ENCODE measurements around the gene SLC6A19.

Gene SLC6A19

GRCh38 chr5:1259806-1260480 lies 58.5 kb downstream of the SLC6A19 start:
- no peaks in the 10 kb centered on the region for H3K4me1 ChIP-seq (ENCODE audit: low read depth, poor library complexity, severe bottlenecking)
- H3K9ac ChIP-seq: no peak overlapping the region
- no peak overlapping the region for H3K27ac ChIP-seq
- H3K4me3 ChIP-seq (IDR thresholded peaks at IDR 0.05; ENCODE audit: insufficient read depth, low read depth, low read length): no peak overlapping the region
- TF ChIP-seq CTCF (conservative IDR thresholded peaks at IDR 0.05; ENCODE audit: low read depth, low read length): no peak
- no peak overlapping the region for H3K4me2 ChIP-seq
- H2AFZ ChIP-seq (ENCODE audit: low read depth): no peak overlapping the region
- no peaks in the 10 kb centered on the region for H3K36me3 ChIP-seq (ENCODE audit: insufficient read depth)
- no peaks in the 10 kb centered on the region for H3K79me2 ChIP-seq (ENCODE audit: insufficient read depth, low read depth)
- no peaks in the 10 kb centered on the region for H4K20me1 ChIP-seq (ENCODE audit: insufficient read depth)
- H3K27me3 ChIP-seq (ENCODE audit: insufficient read depth, low read depth): no peaks in the 10 kb centered on the region

GRCh38 chr5:1261643-1262042 lies 60.2 kb downstream of the SLC6A19 start:
- Histone ChIP-seq H3K9ac (no peak overlapping the region), H3K27ac (no peak overlapping the region), H3K79me2 (ENCODE audit: insufficient read depth, low read depth) (no peaks in the 10 kb centered on the region), H3K4me3 (IDR thresholded peaks at IDR 0.05; ENCODE audit: insufficient read depth, low read depth, low read length) (no peak overlapping the region), H3K36me3 (ENCODE audit: insufficient read depth) (no peaks in the 10 kb centered on the region), H3K4me2 (no peak overlapping the region), H3K4me1 (ENCODE audit: low read depth, poor library complexity, severe bottlenecking) (no peaks in the 10 kb centered on the region), H3K27me3 (ENCODE audit: insufficient read depth, low read depth) (no peaks in the 10 kb centered on the region), H2AFZ (ENCODE audit: low read depth) (no peak overlapping the region), H4K20me1 (ENCODE audit: insufficient read depth) (no peaks in the 10 kb centered on the region)
- TF ChIP-seq CTCF (conservative IDR thresholded peaks at IDR 0.05; ENCODE audit: low read depth, low read length): no peak

- Histone ChIP-seq H3K36me3 (ENCODE audit: insufficient read depth) (no peaks in the 10 kb centered on the region; the same call in 1 of the 2 replicates), H3K9ac (no peak overlapping the region), H2AFZ (ENCODE audit: low read depth) (no peak overlapping the region), H3K4me1 (ENCODE audit: low read depth, poor library complexity, severe bottlenecking) (no peaks in the 10 kb centered on the region), H3K4me2 (no peak overlapping the region), H3K27ac (no peak overlapping the region), H3K27me3 (ENCODE audit: insufficient read depth, low read depth) (no peaks in the 10 kb centered on the region), H4K20me1 (ENCODE audit: insufficient read depth) (no peaks in the 10 kb centered on the region), H3K79me2 (ENCODE audit: insufficient read depth, low read depth) (no peaks in the 10 kb centered on the region), H3K4me3 (IDR thresholded peaks at IDR 0.05; ENCODE audit: insufficient read depth, low read depth, low read length) (no peak overlapping the region)
- TF ChIP-seq CTCF (conservative IDR thresholded peaks at IDR 0.05; ENCODE audit: low read depth, low read length): no peak
These were observed 61.0 kb downstream of the SLC6A19 start for GRCh38 chr5:1262381-1262780.

- H3K4me2 ChIP-seq: no peak overlapping the region
- no peaks in the 10 kb centered on the region for H3K27me3 ChIP-seq (ENCODE audit: insufficient read depth, low read depth)
- no peak for TF ChIP-seq CTCF (conservative IDR thresholded peaks at IDR 0.05; ENCODE audit: low read depth, low read length)
- no peaks in the 10 kb centered on the region for H4K20me1 ChIP-seq (ENCODE audit: insufficient read depth)
- peaks cover 14% of the 10 kb centered on the region for H3K4me1 ChIP-seq (ENCODE audit: low read depth, poor library complexity, severe bottlenecking)
- H3K36me3 ChIP-seq (ENCODE audit: insufficient read depth): no peaks in the 10 kb centered on the region; the same call in 1 of the 2 replicates
- H3K4me3 ChIP-seq (IDR thresholded peaks at IDR 0.05; ENCODE audit: insufficient read depth, low read depth, low read length): no peak overlapping the region
- no peak overlapping the region for H3K9ac ChIP-seq
- no peak overlapping the region for H2AFZ ChIP-seq (ENCODE audit: low read depth)
- no peak overlapping the region for H3K27ac ChIP-seq
- H3K79me2 ChIP-seq (ENCODE audit: insufficient read depth, low read depth): no peaks in the 10 kb centered on the region
These were observed 62.8 kb downstream of the SLC6A19 start for GRCh38 chr5:1264211-1264610.

Data from KMS-11 (cell line).